B cell (primary cell): Measurements from ENCODE around the gene ESPN.

Experiments
- CTCF ChIP-seq: fragments of 200-600 bp; IDR thresholded peaks from one replicate; pipeline ENCODE4 v1.8.0; 2022; ENCODE audit warnings: antibody characterized with exemption, mild to moderate bottlenecking
- EZH2 ChIP-seq: IDR thresholded peaks from 2 replicates; pipeline ENCODE4 v1.6.1; 2012; ENCODE audit warnings: borderline replicate concordance, low read depth, mild to moderate bottlenecking, moderate library complexity, low read length; ENCODE audit not compliant: insufficient read depth, poor library complexity, severe bottlenecking

- TF ChIP-seq CTCF (no peak), EZH2 (no peak)
Measured at GRCh38 chr1:6472391-6472790, 47.8 kb downstream of the ESPN start.
